AG04449 (cell line): Measurements from ENCODE around the gene TTC4.

Experiments used
- CTCF ChIA-PET: fragments of 350-600 bp; formaldehyde crosslinking; extraction: SDS; loops from one replicate; lab custom pipeline; 2021; ENCODE audit warnings: antibody characterized with exemption; lab: Yijun Ruan, JAX
- POLR2A ChIA-PET: fragments of 400-600, 350-600 bp; formaldehyde crosslinking; extraction: SDS; loops from one replicate; lab custom pipeline; 2020; ENCODE audit warnings: antibody characterized with exemption, inconsistent platforms; lab: Yijun Ruan, JAX
- DNase-seq: peaks from one replicate; pipeline ENCODE4 v3.0.0-alpha.2; 2010; ENCODE audit warnings: low read depth, low spot score
- H3K4me3 ChIP-seq: 2 replicates; pipeline ENCODE4 v1.5.1; 2011; ENCODE audit warnings: low read depth, mild to moderate bottlenecking, control low read depth, low read length
- TF ChIP-seq, protein P1 (sequence below): IDR thresholded peaks from one replicate; pipeline ENCODE4 v1.5.1; 2011; ENCODE audit warnings: mild to moderate bottlenecking, moderate library complexity, low read length, control low read depth, inconsistent platforms; ENCODE audit not compliant: insufficient read depth; ENCODE audit errors: missing control alignments

Gene TTC4, protein sequence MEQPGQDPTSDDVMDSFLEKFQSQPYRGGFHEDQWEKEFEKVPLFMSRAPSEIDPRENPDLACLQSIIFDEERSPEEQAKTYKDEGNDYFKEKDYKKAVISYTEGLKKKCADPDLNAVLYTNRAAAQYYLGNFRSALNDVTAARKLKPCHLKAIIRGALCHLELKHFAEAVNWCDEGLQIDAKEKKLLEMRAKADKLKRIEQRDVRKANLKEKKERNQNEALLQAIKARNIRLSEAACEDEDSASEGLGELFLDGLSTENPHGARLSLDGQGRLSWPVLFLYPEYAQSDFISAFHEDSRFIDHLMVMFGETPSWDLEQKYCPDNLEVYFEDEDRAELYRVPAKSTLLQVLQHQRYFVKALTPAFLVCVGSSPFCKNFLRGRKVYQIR

DNA sequence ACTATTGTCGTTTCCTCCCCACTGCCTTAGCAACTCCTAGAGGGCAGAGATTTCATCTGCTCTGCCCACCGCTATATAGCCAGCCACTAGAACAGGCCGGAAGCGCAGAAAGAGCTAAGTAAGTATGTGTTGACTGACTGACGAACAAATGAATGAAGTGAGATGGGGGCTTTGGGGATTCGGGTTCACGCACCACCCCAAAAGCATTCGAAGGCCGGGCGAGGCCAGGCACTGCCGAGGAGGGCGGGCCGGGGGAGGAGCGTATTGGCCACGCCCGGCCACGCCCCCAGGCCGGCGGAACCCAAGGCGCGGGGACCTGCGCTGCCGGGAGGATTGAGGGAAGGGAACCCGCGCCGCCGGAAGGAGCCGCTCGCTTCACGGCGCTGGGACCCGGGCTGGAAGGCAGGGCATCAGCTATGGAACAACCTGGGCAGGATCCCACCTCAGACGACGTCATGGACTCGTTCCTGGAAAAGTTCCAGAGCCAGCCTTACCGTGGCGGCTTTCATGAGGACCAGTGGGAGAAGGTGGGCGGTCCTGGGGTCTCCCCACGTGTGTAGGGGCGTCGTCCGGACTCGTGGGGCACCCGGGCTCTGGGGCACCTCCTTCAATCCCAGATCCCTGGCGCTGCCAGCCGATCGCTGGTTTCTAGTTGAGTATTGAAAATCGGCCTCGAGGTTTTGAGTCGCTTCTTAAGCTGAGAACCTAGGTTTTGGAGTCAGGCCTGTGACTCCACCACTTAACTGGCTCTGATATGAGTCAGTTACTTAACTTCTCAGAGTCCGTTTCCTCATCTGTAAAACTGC lies at the start of gene TTC4:
TTC4 (plus strand) TSS at position 369 of the 806 bp plus-strand sequence; CDS start at position 417, 48 bp downstream.
- peak within 1 kb of the TSS; percentile 93 for H3K4me3 ChIP-seq
- ChIA-PET CTCF (interaction anchor here (0.7 to 1.4 kb wide), 3 partner anchors 9 to 96 kb away, joined by 3 to 5 read pairs (median 4); no protein-coding TSS in a partner anchor), POLR2A (no interaction called here)
- DNase-seq = no peak
- TF ChIP-seq, protein P1, sequence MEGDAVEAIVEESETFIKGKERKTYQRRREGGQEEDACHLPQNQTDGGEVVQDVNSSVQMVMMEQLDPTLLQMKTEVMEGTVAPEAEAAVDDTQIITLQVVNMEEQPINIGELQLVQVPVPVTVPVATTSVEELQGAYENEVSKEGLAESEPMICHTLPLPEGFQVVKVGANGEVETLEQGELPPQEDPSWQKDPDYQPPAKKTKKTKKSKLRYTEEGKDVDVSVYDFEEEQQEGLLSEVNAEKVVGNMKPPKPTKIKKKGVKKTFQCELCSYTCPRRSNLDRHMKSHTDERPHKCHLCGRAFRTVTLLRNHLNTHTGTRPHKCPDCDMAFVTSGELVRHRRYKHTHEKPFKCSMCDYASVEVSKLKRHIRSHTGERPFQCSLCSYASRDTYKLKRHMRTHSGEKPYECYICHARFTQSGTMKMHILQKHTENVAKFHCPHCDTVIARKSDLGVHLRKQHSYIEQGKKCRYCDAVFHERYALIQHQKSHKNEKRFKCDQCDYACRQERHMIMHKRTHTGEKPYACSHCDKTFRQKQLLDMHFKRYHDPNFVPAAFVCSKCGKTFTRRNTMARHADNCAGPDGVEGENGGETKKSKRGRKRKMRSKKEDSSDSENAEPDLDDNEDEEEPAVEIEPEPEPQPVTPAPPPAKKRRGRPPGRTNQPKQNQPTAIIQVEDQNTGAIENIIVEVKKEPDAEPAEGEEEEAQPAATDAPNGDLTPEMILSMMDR = no peak

DNA sequence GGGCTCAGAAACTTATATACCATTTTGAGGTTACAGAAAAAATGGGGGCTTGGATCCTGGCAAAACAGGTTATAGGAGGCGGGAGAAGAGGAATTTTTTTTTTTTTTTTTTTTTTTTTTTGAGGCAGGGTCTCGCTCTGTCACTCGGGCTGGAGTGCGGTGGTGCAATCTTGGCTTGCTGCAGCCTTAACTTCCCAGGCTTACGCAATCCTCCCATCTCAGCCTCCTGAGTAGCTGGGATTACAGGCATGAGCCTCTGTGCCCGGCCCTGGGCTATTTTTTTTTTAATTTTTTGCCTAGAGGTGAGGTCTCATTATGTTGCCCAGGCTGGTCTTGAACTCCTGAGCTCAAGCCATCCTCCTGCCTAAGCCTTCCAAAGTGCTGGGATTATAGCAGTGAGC lies 49.3 kb upstream of the TTC4 start:
- POLR2A ChIA-PET = no interaction called here
- TF ChIP-seq, protein P1 = no peak

DNA sequence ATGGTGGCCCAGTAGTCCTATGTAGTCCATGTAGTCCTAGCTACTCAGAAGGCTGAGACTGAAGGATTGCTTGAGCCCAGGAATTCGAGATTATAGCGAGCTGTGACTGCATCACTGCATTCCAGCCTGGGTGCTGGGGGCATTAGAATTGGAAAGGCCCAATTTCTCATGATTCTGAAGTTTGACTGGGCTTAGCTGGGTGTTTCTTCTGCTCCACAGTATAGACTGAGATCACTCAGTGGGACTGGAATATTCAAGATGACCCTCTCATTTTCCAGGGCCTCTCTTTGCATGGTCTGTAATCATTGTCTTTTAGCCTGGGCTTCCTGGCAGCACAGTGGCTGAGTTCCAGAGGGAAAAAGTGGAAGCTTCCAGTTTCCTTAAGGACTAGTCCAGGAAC lies 47.9 kb upstream of the TTC4 start:
- ChIA-PET CTCF (interaction anchor here (0.9 to 1.7 kb wide), 3 partner anchors 9 to 179 kb away, joined by 3 to 4 read pairs (median 3); no protein-coding TSS in a partner anchor), POLR2A (no interaction called here)
- H3K4me3 ChIP-seq = no peak overlapping the region
- no peak for DNase-seq
- TF ChIP-seq, protein P1 = no peak

More for the DNA sequence above, 49.3 kb upstream of the TTC4 start:
- no peak overlapping the region for H3K4me3 ChIP-seq
- CTCF ChIA-PET = no interaction called here
- no peak for DNase-seq

DNA sequence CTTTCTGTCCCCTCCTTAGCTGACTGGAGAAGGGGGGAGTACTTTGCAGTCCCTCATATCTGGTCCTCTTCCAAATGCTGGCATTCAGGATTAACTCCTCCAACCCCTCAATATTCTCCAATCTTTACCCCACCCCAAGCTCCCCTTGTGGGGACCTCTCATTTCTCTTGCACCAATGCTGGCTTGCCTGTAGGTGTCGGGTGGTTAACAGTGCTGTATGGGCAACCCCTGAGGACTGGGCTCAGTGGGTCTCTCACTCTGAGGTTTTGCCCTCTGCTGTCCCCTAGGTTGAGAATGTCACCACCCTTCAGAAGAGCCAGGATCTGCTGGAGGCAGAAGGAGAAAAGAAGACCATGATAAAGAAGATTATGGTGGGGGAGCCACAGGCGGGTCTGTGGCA lies 47.1 kb upstream of the TTC4 start:
- CTCF ChIA-PET = interaction anchor here (0.7 to 1.7 kb wide), 4 partner anchors 10 to 328 kb away, joined by 3 to 4 read pairs (median 3); no protein-coding TSS in a partner anchor
- POLR2A ChIA-PET = no interaction called here
- DNase-seq = no peak

DNA sequence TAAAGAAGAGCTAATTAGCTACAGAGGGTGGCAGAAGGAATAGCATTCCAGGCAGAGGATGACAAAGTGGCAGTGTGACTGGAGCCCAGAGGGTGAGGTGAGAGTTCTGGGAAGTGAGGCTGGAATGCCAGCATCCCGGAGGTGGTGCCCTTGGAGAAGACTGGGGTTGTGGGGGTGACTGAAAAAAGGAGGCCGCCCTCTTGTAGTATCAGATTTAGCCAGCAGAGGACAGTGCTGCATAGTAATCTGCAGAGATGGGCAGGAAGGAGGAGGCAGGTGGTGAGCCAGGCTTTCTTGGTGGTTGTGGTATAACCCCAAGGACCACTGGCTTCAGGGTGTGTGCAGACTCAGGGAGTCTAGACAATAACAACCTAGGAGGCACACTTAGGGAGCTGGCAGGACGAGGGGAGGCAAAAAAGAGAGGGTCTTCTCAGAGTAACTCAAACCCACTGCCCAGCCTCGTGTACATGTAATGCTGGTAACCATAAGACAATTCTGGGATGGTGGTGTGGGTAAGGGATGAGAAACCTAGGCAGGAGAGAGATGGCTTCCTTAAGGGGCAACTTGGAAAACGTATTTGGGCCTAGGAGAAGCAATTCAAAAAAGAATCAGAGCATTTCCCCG lies 43.6 kb upstream of the TTC4 start:
- DNase-seq = no peak
- ChIA-PET CTCF (interaction anchor here (0.6 to 2.9 kb wide), 17 partner anchors 8 to 750 kb away, joined by 3 to 12 read pairs (median 3); partner anchors contain the start of gene TTC22), POLR2A (no interaction called here)
- H3K4me3 ChIP-seq = no peak overlapping the region
- TF ChIP-seq, protein P1 = peak; percentile 84

More for the DNA sequence above, 47.1 kb upstream of the TTC4 start:
- TF ChIP-seq, protein P1 = no peak
- H3K4me3 ChIP-seq = no peak overlapping the region
